Immature natural killer cell (primary cell): ENCODE measurements around the gene CPSF4L. TPM values are rescaled to one million over a fixed set of nuclear protein-coding genes. Genes with fewer than 3 reads are reported as not detected.
A peak's percentile ranks its signal among the peaks of the same experiment; 100 is the strongest.

Experiments
- DNase-seq, 3 donors: peaks; one replicate each; pipeline ENCODE4 v3.0.0; 2022; ENCODE audit warnings: mixed read lengths in 1 of 3
- H3K27ac Mint-ChIP-seq, 6 donors: one replicate each; pipeline ENCODE4 v1.8.0; 2020; ENCODE audit warnings: mixed read lengths in 6 of 6, mild to moderate bottlenecking in 5 of 6, inconsistent platforms in 4 of 6, moderate library complexity in 3 of 6
- H3K27me3 Mint-ChIP-seq, 3 donors: one replicate each; pipeline ENCODE4 v1.8.0; 2020 to 2021; ENCODE audit warnings: low read depth in 3 of 3, mild to moderate bottlenecking in 3 of 3, mixed read lengths in 3 of 3, moderate library complexity in 3 of 3, inconsistent platforms in 1 of 3
- H3K36me3 Mint-ChIP-seq, 3 donors: one replicate each; pipeline ENCODE4 v1.8.0; 2020; ENCODE audit warnings: mixed read lengths in 3 of 3, inconsistent platforms in 2 of 3, mild to moderate bottlenecking in 2 of 3
- H3K4me1 Mint-ChIP-seq, 2 donors: one replicate each; pipeline ENCODE4 v1.8.0; 2020; ENCODE audit warnings: inconsistent platforms in 2 of 2, mild to moderate bottlenecking in 2 of 2, mixed read lengths in 2 of 2, moderate library complexity in 1 of 2
- H3K4me3 Mint-ChIP-seq, 5 donors: one replicate each; pipeline ENCODE4 v1.8.0; 2020; ENCODE audit warnings: mild to moderate bottlenecking in 5 of 5, mixed read lengths in 5 of 5, inconsistent platforms in 3 of 5, moderate library complexity in 3 of 5
- H3K9me3 Mint-ChIP-seq, 6 donors: one replicate each; pipeline ENCODE4 v1.8.0; 2020; ENCODE audit warnings: mild to moderate bottlenecking in 6 of 6, mixed read lengths in 6 of 6, inconsistent platforms in 4 of 6, moderate library complexity in 3 of 6
- polyA plus RNA-seq, 3 donors: library from polyadenylated mRNA; unstranded; fragments of 300-500 nt; fragmentation: Illumina TruSeq; gene quantifications; one replicate each; pipeline ENCODE4 v1.2.3, GENCODE V29; 2021

The CPSF4L gene
- polyA plus RNA-seq, 3 donors from 2014 or later, result not detected

- DNase-seq, result no peak
- Mint-ChIP-seq H3K27me3 (peaks cover 0 to 10% (median 5%) of the 10 kb centered on the region in 3 donors), H3K4me3 (no peak overlapping the region), H3K9me3 (no peaks in the 10 kb centered on the region), H3K36me3 (no peaks in the 10 kb centered on the region), H3K27ac (no peak overlapping the region), H3K4me1 (no peaks in the 10 kb centered on the region)
These were observed 36.5 kb upstream of the CPSF4L start for GRCh38 chr17:73297934-73298861.

GRCh38 chr17:73293480-73293911 is 31.8 kb upstream of the CPSF4L start:
- Mint-ChIP-seq H3K4me1 (peaks cover 18 to 21% of the 10 kb centered on the region in 2 donors), H3K9me3 (no peaks in the 10 kb centered on the region), H3K27me3 (peaks cover 0 to 9% (median 3%) of the 10 kb centered on the region in 3 donors), H3K36me3 (no peaks in the 10 kb centered on the region), H3K27ac (peak overlapping the region in 2 of 6 donors; percentile 19 to 23), H3K4me3 (no peak overlapping the region)
- no peak for DNase-seq

- H3K27me3 Mint-ChIP-seq, result peaks cover 0 to 7% (median 3%) of the 10 kb centered on the region in 3 donors
- H3K36me3 Mint-ChIP-seq, result no peaks in the 10 kb centered on the region
- no peak overlapping the region for H3K27ac Mint-ChIP-seq
- no peaks in the 10 kb centered on the region for H3K9me3 Mint-ChIP-seq
- DNase-seq, result no peak
- peaks cover 18 to 21% of the 10 kb centered on the region in 2 donors for H3K4me1 Mint-ChIP-seq
- H3K4me3 Mint-ChIP-seq, result no peak overlapping the region
These were observed 31.4 kb upstream of the CPSF4L start for GRCh38 chr17:73293031-73293430.

GRCh38 chr17:73292031-73292531 is 30.4 kb upstream of the CPSF4L start:
- no peaks in the 10 kb centered on the region for H3K9me3 Mint-ChIP-seq
- H3K27me3 Mint-ChIP-seq, result peaks cover 2 to 7% (median 3%) of the 10 kb centered on the region in 3 donors
- H3K4me1 Mint-ChIP-seq, result peaks cover 18 to 21% of the 10 kb centered on the region in 2 donors
- DNase-seq, result no peak
- H3K4me3 Mint-ChIP-seq, result peak overlapping the region in 1 of 5 donors; percentile 35
- H3K36me3 Mint-ChIP-seq, result no peaks in the 10 kb centered on the region
- H3K27ac Mint-ChIP-seq, result no peak overlapping the region

GRCh38 chr17:73291260-73291801 is 29.7 kb upstream of the CPSF4L start:
- DNase-seq, result no peak
- Mint-ChIP-seq H3K36me3 (no peaks in the 10 kb centered on the region), H3K4me1 (peaks cover 18 to 21% of the 10 kb centered on the region in 2 donors), H3K27me3 (peaks cover 2 to 4% (median 3%) of the 10 kb centered on the region in 3 donors), H3K9me3 (no peaks in the 10 kb centered on the region), H3K4me3 (peak overlapping the region; percentile 15 to 72 (median 50)), H3K27ac (peak overlapping the region; percentile 16 to 55 (median 42))

GRCh38 chr17:73290399-73291259 is 28.9 kb upstream of the CPSF4L start:
- Mint-ChIP-seq H3K4me3 (peak overlapping the region; percentile 15 to 72 (median 50)), H3K4me1 (peaks cover 18 to 21% of the 10 kb centered on the region in 2 donors), H3K27me3 (peaks cover 2 to 4% (median 3%) of the 10 kb centered on the region in 3 donors), H3K36me3 (no peaks in the 10 kb centered on the region), H3K9me3 (no peaks in the 10 kb centered on the region), H3K27ac (peak overlapping the region; percentile 11 to 47 (median 28))
- no peak for DNase-seq

- Mint-ChIP-seq H3K4me3 (no peak overlapping the region), H3K27me3 (peaks cover 2 to 3% (median 3%) of the 10 kb centered on the region in 3 donors), H3K9me3 (no peaks in the 10 kb centered on the region), H3K4me1 (peaks cover 18 to 21% of the 10 kb centered on the region in 2 donors), H3K36me3 (no peaks in the 10 kb centered on the region), H3K27ac (peak overlapping the region in 2 of 6 donors; percentile 7 to 28)
- DNase-seq, result no peak
These were observed 28.0 kb upstream of the CPSF4L start for GRCh38 chr17:73289549-73290254.

- Mint-ChIP-seq H3K4me1 (peaks cover 18 to 21% of the 10 kb centered on the region in 2 donors), H3K9me3 (no peaks in the 10 kb centered on the region), H3K4me3 (no peak overlapping the region), H3K27ac (no peak overlapping the region), H3K27me3 (peaks cover 2 to 3% (median 2%) of the 10 kb centered on the region in 3 donors), H3K36me3 (no peaks in the 10 kb centered on the region)
- no peak for DNase-seq
These were observed 27.0 kb upstream of the CPSF4L start for GRCh38 chr17:73288534-73289302.

- H3K9me3 Mint-ChIP-seq, result no peaks in the 10 kb centered on the region
- peaks cover 0 to 6% (median 3%) of the 10 kb centered on the region in 3 donors for H3K27me3 Mint-ChIP-seq
- H3K4me1 Mint-ChIP-seq, result peaks cover 18% of the 10 kb centered on the region in 2 donors
- no peak overlapping the region for H3K4me3 Mint-ChIP-seq
- no peaks in the 10 kb centered on the region for H3K36me3 Mint-ChIP-seq
- no peak for DNase-seq
- no peak overlapping the region for H3K27ac Mint-ChIP-seq
These were observed 25.2 kb upstream of the CPSF4L start for GRCh38 chr17:73286863-73287296.

- Mint-ChIP-seq H3K27me3 (peaks cover 0 to 6% (median 4%) of the 10 kb centered on the region in 3 donors), H3K27ac (peak overlapping the region in 1 of 6 donors; percentile 41), H3K9me3 (no peaks in the 10 kb centered on the region), H3K36me3 (no peaks in the 10 kb centered on the region), H3K4me1 (peaks cover 11 to 13% of the 10 kb centered on the region in 2 donors), H3K4me3 (no peak overlapping the region)
- DNase-seq, result no peak
These were observed 24.5 kb upstream of the CPSF4L start for GRCh38 chr17:73285916-73286862.

- no peaks in the 10 kb centered on the region for H3K36me3 Mint-ChIP-seq
- no peak overlapping the region for H3K4me3 Mint-ChIP-seq
- H3K27me3 Mint-ChIP-seq, result peaks cover 0 to 6% (median 4%) of the 10 kb centered on the region in 3 donors
- H3K9me3 Mint-ChIP-seq, result no peaks in the 10 kb centered on the region
- H3K4me1 Mint-ChIP-seq, result peaks cover 5 to 7% of the 10 kb centered on the region in 2 donors
- no peak overlapping the region for H3K27ac Mint-ChIP-seq
- no peak for DNase-seq
These were observed 23.9 kb upstream of the CPSF4L start for GRCh38 chr17:73285603-73285908.
